Spinal cord (tissue), 10 donors: ENCODE data around the gene HSD17B13. TPM values are rescaled to one million over a fixed set of nuclear protein-coding genes. Genes with fewer than 3 reads are reported as not detected.

Source experiments
- DNase-seq, 6 donors: peaks; one replicate each; pipeline versions ENCODE4 v3.0.0 to v3.0.0-alpha.2; 2013 to 2015; ENCODE audit warnings: low spot score in 6 of 6, low read depth in 4 of 6
- H3K27ac ChIP-seq: one replicate; pipeline ENCODE4 v1.5.1; 2013; ENCODE audit warnings: low read depth, low read length, control low read depth
- H3K27me3 ChIP-seq: one replicate; pipeline ENCODE4 v1.6.1; 2013; ENCODE audit warnings: low read length; ENCODE audit not compliant: control insufficient read depth, insufficient read depth
- H3K36me3 ChIP-seq: one replicate; pipeline ENCODE4 v1.6.1; 2013; ENCODE audit warnings: low read length; ENCODE audit not compliant: control insufficient read depth, insufficient read depth
- H3K4me1 ChIP-seq: one replicate; pipeline ENCODE4 v1.6.1; 2013; ENCODE audit warnings: low read length; ENCODE audit not compliant: control insufficient read depth, insufficient read depth
- H3K4me3 ChIP-seq: one replicate; pipeline ENCODE4 v1.5.1; 2013; ENCODE audit warnings: low read depth, low read length, control low read depth
- H3K9me3 ChIP-seq: one replicate; pipeline ENCODE4 v1.6.1; 2013; ENCODE audit warnings: low read length; ENCODE audit not compliant: control insufficient read depth, insufficient read depth
- WGBS: methylation state at CpG from one replicate; pipeline ENCODE4 v1.1.5; 2013; ENCODE audit warnings: missing lambda C conversion rate; ENCODE audit not compliant: insufficient coverage; 5-methylcytosine and 5-hydroxymethylcytosine counted together
- long read RNA-seq, 4 donors: transcript quantifications; one replicate each; lab custom pipeline, GENCODE V29; 2026
- polyA plus RNA-seq, 2 donors: library from polyadenylated mRNA; unstranded; fragments of 120-200 nt; gene quantifications; one replicate each; pipeline ENCODE4 v1.2.1, GENCODE V29; 2013; ENCODE audit not compliant: insufficient read length in 2 of 2
- total RNA-seq, 2 donors: library from RNA; depleted of rRNA in 1 of 2; stranded (reverse); fragments of 120-200 nt in 1 of 2; fragments of >200 nt in 1 of 2; gene quantifications; one replicate each; pipeline versions ENCODE4 v1.2.3 to v1.2.4, GENCODE V29; 2013 to 2014
- donor health status: healthy.

HSD17B13 gene
- 1 to 10 TPM in 1 of 2 donors, under 1 TPM in 1; 0.33 to 1.5 TPM for total RNA-seq
- polyA plus RNA-seq, result 1 to 10 TPM in 1 of 2 donors, under 1 TPM in 1; 0.89 to 1.4 TPM
- long read RNA-seq, donor 1, result 0 reads
- long read RNA-seq, donor 2, result 0 reads
- long read RNA-seq, donor 3, result 0 reads
- long read RNA-seq, donor 4, result 0 reads

GRCh38 chr4:87322754-87323153 is at the start of gene HSD17B13:
Gene HSD17B13 (minus strand): TSS chr4:87322882. CDS start chr4:87322841, 41 bp downstream.
- Histone ChIP-seq H3K4me3 (no peak within 1 kb of the TSS), H3K9me3 (no peaks in the 10 kb centered on the region), H3K27me3 (no peaks in the 10 kb centered on the region), H3K27ac (no peak within 1 kb of the TSS), H3K4me1 (no peaks in the 10 kb centered on the region), H3K36me3 (no peaks in the 10 kb centered on the region)
- no peak for DNase-seq
- 63% methylated on average over 1 of the region's 2 CpGs for WGBS

- Histone ChIP-seq H3K4me1 (no peaks in the 10 kb centered on the region), H3K9me3 (no peaks in the 10 kb centered on the region), H3K36me3 (peaks cover 7% of the 10 kb centered on the region), H3K27ac (no peak overlapping the region), H3K27me3 (no peaks in the 10 kb centered on the region), H3K4me3 (no peak overlapping the region)
- DNase-seq, result no peak
- WGBS, result no CpG with 5 or more reads among the region's 2 CpGs
Observed at GRCh38 chr4:87370068-87370467, 47.4 kb upstream of the HSD17B13 start.

DNA sequence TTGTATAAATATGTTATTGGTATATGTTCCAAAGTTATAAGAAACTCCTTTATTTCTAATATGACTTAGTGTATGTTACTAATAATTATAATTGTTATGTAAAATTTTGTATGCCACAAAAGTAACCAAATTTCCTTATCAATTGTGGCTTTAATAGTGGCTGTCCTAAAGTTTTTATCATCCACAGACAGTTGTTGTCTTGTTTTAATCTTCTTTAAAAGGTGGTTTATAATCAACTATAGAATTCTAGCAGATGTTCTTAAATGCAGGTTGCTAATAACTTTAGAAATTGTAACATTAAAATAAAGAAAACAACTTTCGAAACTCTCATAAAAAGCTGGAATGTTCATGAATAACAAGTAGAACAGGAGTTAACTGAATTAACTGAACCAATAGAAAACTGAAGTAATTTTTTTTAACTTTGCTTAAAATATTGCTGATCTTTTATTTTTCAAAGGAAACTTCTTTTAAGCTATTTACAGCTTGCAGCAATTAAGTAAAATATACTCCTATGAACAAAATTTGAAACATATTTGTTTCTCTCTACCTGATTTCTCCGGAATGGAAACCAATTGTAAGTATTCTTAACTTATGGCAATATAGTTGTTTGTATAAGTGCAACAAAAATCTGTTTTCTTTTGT is 44.0 kb upstream of the HSD17B13 start:
- H3K36me3 ChIP-seq, result peaks cover 6% of the 10 kb centered on the region

DNA sequence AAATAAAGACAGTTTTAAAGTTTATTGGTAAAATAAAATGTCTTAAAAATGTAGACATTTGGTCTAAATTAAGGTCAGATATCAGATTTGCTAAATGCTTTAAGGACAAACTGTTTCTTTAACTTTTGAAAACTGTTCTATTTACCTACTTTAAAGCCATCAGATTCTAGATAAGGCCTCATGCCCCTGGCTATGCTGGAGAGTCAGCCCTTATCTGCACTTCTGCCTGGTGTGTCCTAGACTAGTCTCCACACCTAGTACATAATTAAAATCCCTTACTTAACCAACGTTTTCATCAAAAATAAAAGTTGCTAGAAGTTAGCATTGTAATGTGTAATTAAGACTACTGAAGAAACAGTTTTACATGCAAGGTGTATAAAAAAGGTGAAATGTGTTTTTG is 42.7 kb upstream of the HSD17B13 start:
- no peaks in the 10 kb centered on the region for H3K9me3 ChIP-seq
- H3K36me3 ChIP-seq, result peaks cover 6% of the 10 kb centered on the region
- no peak overlapping the region for H3K4me3 ChIP-seq
- no CpG with 5 or more reads among the region's 1 CpG for WGBS
- H3K27me3 ChIP-seq, result no peaks in the 10 kb centered on the region
- H3K27ac ChIP-seq, result no peak overlapping the region
- no peaks in the 10 kb centered on the region for H3K4me1 ChIP-seq
- no peak for DNase-seq

More for the DNA sequence above, 44.0 kb upstream of the HSD17B13 start:
- no peak overlapping the region for H3K27ac ChIP-seq
- H3K4me3 ChIP-seq, result no peak overlapping the region
- H3K4me1 ChIP-seq, result no peaks in the 10 kb centered on the region
- H3K27me3 ChIP-seq, result no peaks in the 10 kb centered on the region
- WGBS, result no CpG with 5 or more reads among the region's 2 CpGs
- no peaks in the 10 kb centered on the region for H3K9me3 ChIP-seq
- no peak for DNase-seq

- peaks cover 2% of the 10 kb centered on the region for H3K36me3 ChIP-seq
- DNase-seq, result peak in 2 of 6 donors; percentile 13 to 21
- H3K4me1 ChIP-seq, result no peaks in the 10 kb centered on the region
- H3K4me3 ChIP-seq, result no peak overlapping the region
- H3K9me3 ChIP-seq, result no peaks in the 10 kb centered on the region
- 80% methylated on average over 1 of the region's 2 CpGs for WGBS
- no peak overlapping the region for H3K27ac ChIP-seq
- no peaks in the 10 kb centered on the region for H3K27me3 ChIP-seq
Observed at GRCh38 chr4:87363552-87363951, 40.9 kb upstream of the HSD17B13 start.

GRCh38 chr4:87360338-87360935 is 37.8 kb upstream of the HSD17B13 start:
- no peaks in the 10 kb centered on the region for H3K4me1 ChIP-seq
- no peak overlapping the region for H3K4me3 ChIP-seq
- DNase-seq, result peak in 1 of 6 donors; percentile 15
- 50% methylated on average over 3 of the region's 7 CpGs for WGBS
- no peaks in the 10 kb centered on the region for H3K27me3 ChIP-seq
- no peaks in the 10 kb centered on the region for H3K9me3 ChIP-seq
- no peak overlapping the region for H3K27ac ChIP-seq
- peaks cover 2% of the 10 kb centered on the region for H3K36me3 ChIP-seq

DNA sequence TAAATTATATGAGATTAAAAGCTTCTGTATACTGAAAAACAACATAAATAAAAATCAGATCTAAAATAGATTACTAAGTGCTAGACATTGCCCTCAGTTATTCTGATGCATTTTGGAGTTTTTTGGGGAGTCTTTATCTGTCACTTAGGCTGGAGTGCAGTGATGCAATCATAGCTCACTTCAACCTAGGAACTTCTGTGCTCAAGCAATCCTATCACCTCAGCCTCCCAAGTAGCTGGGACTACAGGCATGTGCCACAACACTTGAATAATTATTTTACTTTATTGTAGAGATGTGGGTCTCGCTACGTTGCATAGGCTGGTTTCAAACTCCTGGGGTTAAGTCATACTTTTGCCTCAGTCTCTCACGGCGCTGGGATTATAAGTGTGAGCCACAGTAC is 36.6 kb upstream of the HSD17B13 start:
- DNase-seq, result no peak
- WGBS, result no CpG with 5 or more reads among the region's 4 CpGs
- H3K4me3 ChIP-seq, result no peak overlapping the region
- no peaks in the 10 kb centered on the region for H3K4me1 ChIP-seq
- no peaks in the 10 kb centered on the region for H3K27me3 ChIP-seq
- peaks cover 4% of the 10 kb centered on the region for H3K36me3 ChIP-seq
- no peak overlapping the region for H3K27ac ChIP-seq
- no peaks in the 10 kb centered on the region for H3K9me3 ChIP-seq

DNA sequence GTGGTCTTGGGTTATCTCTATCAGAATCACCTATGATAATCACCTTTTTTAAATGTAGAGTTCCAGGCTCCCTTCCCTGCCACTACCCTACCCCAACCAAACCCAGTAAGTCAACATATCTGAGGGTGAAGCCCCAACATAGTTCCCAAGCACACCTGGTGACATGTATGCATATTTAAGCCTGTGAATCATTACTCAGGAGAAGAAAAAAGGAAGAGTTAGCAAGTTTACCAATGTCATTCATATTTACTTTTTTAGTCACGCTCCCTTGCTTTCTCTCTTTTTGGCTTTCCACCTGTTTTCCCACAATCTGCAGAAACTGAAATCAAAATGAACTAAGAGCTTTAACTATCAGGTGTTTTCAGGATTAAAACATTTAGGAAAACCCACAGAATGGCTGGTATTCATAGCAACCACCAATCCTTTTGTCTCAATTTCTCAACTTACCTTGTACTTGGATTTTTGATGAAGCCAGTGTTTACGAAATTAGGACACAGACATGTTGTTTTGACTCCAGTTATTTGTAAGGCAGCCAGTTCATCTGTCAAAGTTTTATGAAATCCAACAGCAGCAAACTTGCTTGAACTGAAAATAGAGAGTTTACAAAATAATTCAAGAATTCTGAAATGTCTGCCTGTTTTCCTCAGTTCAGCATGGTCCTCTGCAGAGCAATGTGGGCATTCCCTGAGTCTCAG is 34.3 kb upstream of the HSD17B13 start:
- no peak for DNase-seq
- peaks cover 2% of the 10 kb centered on the region for H3K36me3 ChIP-seq
- WGBS, result no CpG with 5 or more reads among the region's 2 CpGs
- H3K27ac ChIP-seq, result no peak overlapping the region
- H3K9me3 ChIP-seq, result no peaks in the 10 kb centered on the region
- H3K4me1 ChIP-seq, result no peaks in the 10 kb centered on the region
- no peaks in the 10 kb centered on the region for H3K27me3 ChIP-seq
- no peak overlapping the region for H3K4me3 ChIP-seq

DNA sequence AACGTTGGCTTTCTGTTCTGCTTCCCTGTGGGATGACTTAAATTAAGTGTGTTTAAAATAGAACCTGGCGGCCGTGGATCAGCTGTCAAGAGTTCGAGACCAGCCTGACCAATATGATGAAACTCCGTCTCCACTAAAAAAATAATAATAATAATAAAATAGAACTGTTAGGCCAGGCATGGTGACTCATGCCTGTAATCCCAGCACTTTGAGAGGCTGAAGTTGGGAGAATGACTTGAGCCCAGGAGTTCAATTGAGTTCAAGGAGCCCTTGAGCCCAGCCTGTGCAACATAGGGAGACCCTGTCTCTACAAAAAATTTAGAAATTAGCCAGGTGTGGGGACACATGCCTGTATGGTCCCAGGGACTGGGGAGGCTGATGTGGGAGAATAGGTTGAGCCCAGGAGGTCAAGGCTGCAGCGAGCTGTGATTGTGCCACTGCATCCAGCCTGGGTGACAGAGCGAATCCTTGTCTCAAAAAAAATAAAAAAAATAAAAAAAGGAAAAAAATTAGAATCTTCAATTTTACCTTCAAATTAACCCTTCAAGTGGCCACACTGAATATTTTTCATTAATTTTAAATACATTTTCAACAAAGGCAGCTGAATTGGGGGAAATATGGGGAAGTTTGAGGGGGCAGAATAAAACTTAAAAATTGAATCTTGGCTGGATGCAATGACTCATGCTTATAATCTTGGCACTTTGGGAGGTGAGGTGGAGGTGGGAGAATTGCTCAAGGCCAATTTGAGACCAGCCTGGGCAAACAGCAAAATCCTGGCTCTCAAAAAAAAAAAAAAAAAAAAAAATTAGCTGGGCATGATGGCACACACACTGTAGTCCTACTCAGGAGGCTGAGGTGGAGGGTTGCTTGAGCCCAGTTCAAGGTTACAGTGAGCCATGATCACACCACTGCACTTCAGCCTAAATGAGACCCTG is 31.8 kb upstream of the HSD17B13 start:
- H3K4me1 ChIP-seq, result no peaks in the 10 kb centered on the region
- peaks cover 2% of the 10 kb centered on the region for H3K36me3 ChIP-seq
- no peaks in the 10 kb centered on the region for H3K9me3 ChIP-seq
- DNase-seq, result no peak
- no peak overlapping the region for H3K4me3 ChIP-seq
- H3K27me3 ChIP-seq, result no peaks in the 10 kb centered on the region
- H3K27ac ChIP-seq, result no peak overlapping the region
- WGBS, result 75% methylated on average over 1 of the region's 7 CpGs
